HepG2 (cell line): ENCODE measurements around the gene ZNF764. TPM values are rescaled to one million over a fixed set of nuclear protein-coding genes. Genes with fewer than 3 reads are reported as not detected.

Source experiments
- E2F1 ChIP-seq: sonication (generic); formaldehyde crosslinking; IDR thresholded peaks from 2 replicates; pipeline ENCODE4 v1.5.0; 2020; ENCODE audit warnings: missing genetic modification reagents
- HMGA1 ChIP-seq: sonication (generic); formaldehyde crosslinking; conservative IDR thresholded peaks from 2 replicates; pipeline ENCODE4 v1.4.0; 2020; ENCODE audit warnings: missing genetic modification reagents
- KAT8 ChIP-seq: IDR thresholded peaks from 2 replicates; pipeline ENCODE4 v1.6.1; 2016; ENCODE audit warnings: missing genetic modification reagents, missing compliant biosample characterization
- POLR2A ChIP-seq, 2 experiments: IDR thresholded peaks; 2 replicates each; pipeline ENCODE4 v1.6.1; 2011; ENCODE audit warnings: low read depth in 2 of 2, low read length in 2 of 2, mild to moderate bottlenecking in 1 of 2, moderate library complexity in 1 of 2; ENCODE audit not compliant: insufficient read depth in 1 of 2
- SMARCC2 ChIP-seq: fragments of 450-650 bp; IDR thresholded peaks from 2 replicates; pipeline ENCODE4 v1.6.1; 2017; ENCODE audit warnings: antibody characterized with exemption, mild to moderate bottlenecking
- STAG1 ChIP-seq: sonication (generic); formaldehyde crosslinking; IDR thresholded peaks from 2 replicates; pipeline ENCODE4 v1.4.0; 2020; ENCODE audit warnings: missing genetic modification reagents
- TARDBP ChIP-seq: sonication (generic); formaldehyde crosslinking; IDR thresholded peaks from 2 replicates; pipeline ENCODE4 v1.8.0; 2022; ENCODE audit warnings: mild to moderate bottlenecking, missing genetic modification reagents
- ZNF841 ChIP-seq: sonication (generic); formaldehyde crosslinking; IDR thresholded peaks from 2 replicates; pipeline ENCODE4 v1.8.1; 2023; ENCODE audit warnings: missing genetic modification reagents, borderline replicate concordance
- polyA plus RNA-seq, 8 experiments: library from polyadenylated mRNA; depleted of rRNA in 3 of 8; stranded (reverse) in 7 of 8; unstranded in 1 of 8; fragments of >200 nt; fragmentation: Illumina TruSeq in 4 of 8; extraction: Trizol in 4 of 8; gene quantifications; 2 replicates each; pipeline versions ENCODE4 v1.2.1 to v1.2.3, GENCODE V29; 2011 to 2016; ENCODE audit warnings: low read depth in 4 of 8, missing spikeins in 1 of 8, mixed read lengths in 1 of 8; ENCODE audit not compliant: insufficient read depth in 1 of 8
- total RNA-seq, 5 experiments: library from RNA; depleted of rRNA; stranded (reverse); fragments of >200 nt; fragmentation: Illumina TruSeq; extraction: Trizol; gene quantifications; 2 replicates each; pipeline ENCODE4 v1.2.3, GENCODE V29; 2016; ENCODE audit warnings: low read depth in 1 of 5
- TF ChIP-seq, protein P1 (sequence below): sonication (generic); formaldehyde crosslinking; IDR thresholded peaks from 2 replicates; pipeline ENCODE4 v1.9.0; 2021; ENCODE audit warnings: mild to moderate bottlenecking, missing genetic modification reagents
- TF ChIP-seq, protein P2 (sequence below), 2 experiments: fragments of 450-650 bp in 1 of 2; sonication (generic) in 1 of 2; formaldehyde crosslinking in 1 of 2; IDR thresholded peaks; 2 replicates each; pipeline versions ENCODE4 v1.6.1 to v1.8.0; 2016 to 2022; ENCODE audit warnings: antibody characterized with exemption in 1 of 2, mild to moderate bottlenecking in 1 of 2, missing genetic modification reagents in 1 of 2
- TF ChIP-seq, protein P3 (sequence below): sonication (generic); formaldehyde crosslinking; IDR thresholded peaks from 2 replicates; pipeline ENCODE4 v1.4.0; 2020; ENCODE audit warnings: mild to moderate bottlenecking, missing genetic modification reagents

The ZNF764 gene
- total and polyA plus RNA-seq, 2 of the 13 experiments (the other 11 are each of a cell fraction or from before 2014, with no cell fraction given) = 4.1 to 9.1 TPM

- TF ChIP-seq, protein P1, sequence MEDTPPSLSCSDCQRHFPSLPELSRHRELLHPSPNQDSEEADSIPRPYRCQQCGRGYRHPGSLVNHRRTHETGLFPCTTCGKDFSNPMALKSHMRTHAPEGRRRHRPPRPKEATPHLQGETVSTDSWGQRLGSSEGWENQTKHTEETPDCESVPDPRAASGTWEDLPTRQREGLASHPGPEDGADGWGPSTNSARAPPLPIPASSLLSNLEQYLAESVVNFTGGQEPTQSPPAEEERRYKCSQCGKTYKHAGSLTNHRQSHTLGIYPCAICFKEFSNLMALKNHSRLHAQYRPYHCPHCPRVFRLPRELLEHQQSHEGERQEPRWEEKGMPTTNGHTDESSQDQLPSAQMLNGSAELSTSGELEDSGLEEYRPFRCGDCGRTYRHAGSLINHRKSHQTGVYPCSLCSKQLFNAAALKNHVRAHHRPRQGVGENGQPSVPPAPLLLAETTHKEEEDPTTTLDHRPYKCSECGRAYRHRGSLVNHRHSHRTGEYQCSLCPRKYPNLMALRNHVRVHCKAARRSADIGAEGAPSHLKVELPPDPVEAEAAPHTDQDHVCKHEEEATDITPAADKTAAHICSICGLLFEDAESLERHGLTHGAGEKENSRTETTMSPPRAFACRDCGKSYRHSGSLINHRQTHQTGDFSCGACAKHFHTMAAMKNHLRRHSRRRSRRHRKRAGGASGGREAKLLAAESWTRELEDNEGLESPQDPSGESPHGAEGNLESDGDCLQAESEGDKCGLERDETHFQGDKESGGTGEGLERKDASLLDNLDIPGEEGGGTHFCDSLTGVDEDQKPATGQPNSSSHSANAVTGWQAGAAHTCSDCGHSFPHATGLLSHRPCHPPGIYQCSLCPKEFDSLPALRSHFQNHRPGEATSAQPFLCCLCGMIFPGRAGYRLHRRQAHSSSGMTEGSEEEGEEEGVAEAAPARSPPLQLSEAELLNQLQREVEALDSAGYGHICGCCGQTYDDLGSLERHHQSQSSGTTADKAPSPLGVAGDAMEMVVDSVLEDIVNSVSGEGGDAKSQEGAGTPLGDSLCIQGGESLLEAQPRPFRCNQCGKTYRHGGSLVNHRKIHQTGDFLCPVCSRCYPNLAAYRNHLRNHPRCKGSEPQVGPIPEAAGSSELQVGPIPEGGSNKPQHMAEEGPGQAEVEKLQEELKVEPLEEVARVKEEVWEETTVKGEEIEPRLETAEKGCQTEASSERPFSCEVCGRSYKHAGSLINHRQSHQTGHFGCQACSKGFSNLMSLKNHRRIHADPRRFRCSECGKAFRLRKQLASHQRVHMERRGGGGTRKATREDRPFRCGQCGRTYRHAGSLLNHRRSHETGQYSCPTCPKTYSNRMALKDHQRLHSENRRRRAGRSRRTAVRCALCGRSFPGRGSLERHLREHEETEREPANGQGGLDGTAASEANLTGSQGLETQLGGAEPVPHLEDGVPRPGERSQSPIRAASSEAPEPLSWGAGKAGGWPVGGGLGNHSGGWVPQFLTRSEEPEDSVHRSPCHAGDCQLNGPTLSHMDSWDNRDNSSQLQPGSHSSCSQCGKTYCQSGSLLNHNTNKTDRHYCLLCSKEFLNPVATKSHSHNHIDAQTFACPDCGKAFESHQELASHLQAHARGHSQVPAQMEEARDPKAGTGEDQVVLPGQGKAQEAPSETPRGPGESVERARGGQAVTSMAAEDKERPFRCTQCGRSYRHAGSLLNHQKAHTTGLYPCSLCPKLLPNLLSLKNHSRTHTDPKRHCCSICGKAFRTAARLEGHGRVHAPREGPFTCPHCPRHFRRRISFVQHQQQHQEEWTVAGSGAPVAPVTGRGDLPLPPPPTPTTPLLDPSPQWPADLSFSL = no peak
- TF ChIP-seq E2F1 (CRISPR knock-in tag) (no peak), HMGA1 (CRISPR knock-in tag) (no peak), SMARCC2 (no peak), STAG1 (CRISPR knock-in tag) (no peak), TARDBP (CRISPR knock-in tag) (peak; percentile 81; the same call in 1 of the 2 replicates), KAT8 (peak; percentile 63; the same call in 1 of the 2 replicates), POLR2A (IDR thresholded peaks at IDR 0.05; ENCODE audit: insufficient read depth in 1 of 2, low read depth in 2 of 2, low read length in 2 of 2) (peak in 1 of 2 experiments; percentile 40; a peak in 1 of 4 replicates), ZNF841 (CRISPR knock-in tag) (no peak)
- TF ChIP-seq, protein P2, sequence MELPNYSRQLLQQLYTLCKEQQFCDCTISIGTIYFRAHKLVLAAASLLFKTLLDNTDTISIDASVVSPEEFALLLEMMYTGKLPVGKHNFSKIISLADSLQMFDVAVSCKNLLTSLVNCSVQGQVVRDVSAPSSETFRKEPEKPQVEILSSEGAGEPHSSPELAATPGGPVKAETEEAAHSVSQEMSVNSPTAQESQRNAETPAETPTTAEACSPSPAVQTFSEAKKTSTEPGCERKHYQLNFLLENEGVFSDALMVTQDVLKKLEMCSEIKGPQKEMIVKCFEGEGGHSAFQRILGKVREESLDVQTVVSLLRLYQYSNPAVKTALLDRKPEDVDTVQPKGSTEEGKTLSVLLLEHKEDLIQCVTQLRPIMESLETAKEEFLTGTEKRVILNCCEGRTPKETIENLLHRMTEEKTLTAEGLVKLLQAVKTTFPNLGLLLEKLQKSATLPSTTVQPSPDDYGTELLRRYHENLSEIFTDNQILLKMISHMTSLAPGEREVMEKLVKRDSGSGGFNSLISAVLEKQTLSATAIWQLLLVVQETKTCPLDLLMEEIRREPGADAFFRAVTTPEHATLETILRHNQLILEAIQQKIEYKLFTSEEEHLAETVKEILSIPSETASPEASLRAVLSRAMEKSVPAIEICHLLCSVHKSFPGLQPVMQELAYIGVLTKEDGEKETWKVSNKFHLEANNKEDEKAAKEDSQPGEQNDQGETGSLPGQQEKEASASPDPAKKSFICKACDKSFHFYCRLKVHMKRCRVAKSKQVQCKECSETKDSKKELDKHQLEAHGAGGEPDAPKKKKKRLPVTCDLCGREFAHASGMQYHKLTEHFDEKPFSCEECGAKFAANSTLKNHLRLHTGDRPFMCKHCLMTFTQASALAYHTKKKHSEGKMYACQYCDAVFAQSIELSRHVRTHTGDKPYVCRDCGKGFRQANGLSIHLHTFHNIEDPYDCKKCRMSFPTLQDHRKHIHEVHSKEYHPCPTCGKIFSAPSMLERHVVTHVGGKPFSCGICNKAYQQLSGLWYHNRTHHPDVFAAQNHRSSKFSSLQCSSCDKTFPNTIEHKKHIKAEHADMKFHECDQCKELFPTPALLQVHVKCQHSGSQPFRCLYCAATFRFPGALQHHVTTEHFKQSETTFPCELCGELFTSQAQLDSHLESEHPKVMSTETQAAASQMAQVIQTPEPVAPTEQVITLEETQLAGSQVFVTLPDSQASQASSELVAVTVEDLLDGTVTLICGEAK (IDR thresholded peaks at IDR 0.05) = no peak
- TF ChIP-seq, protein P2 (CRISPR knock-in tag; IDR thresholded peaks at IDR 0.05) = peak; percentile 56; the same call in 1 of the 2 replicates
- TF ChIP-seq, protein P3, sequence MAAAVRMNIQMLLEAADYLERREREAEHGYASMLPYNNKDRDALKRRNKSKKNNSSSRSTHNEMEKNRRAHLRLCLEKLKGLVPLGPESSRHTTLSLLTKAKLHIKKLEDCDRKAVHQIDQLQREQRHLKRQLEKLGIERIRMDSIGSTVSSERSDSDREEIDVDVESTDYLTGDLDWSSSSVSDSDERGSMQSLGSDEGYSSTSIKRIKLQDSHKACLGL = peak; percentile 71; the same call in 1 of the 2 replicates
Measured at GRCh38 chr16:30521873-30522641, 36.1 kb downstream of the ZNF764 start (continued).
